Midbrain (tissue), 1 donor: ENCODE data around the gene ADAMTS9.

Experiments used
- DNase-seq: peaks from one replicate; lab custom pipeline; 2025; lab: John Stamatoyannopoulos, UW

ADAMTS9 gene

GRCh38 chr3:64687781-64688604 is at the start of gene ADAMTS9:
ADAMTS9 (minus strand) TSS chr3:64688000; CDS start chr3:64687657, 343 bp downstream.
- peak; percentile 58 for DNase-seq

- no peak for DNase-seq
Measured at GRCh38 chr3:64732576-64732975, 44.8 kb upstream of the ADAMTS9 start.

GRCh38 chr3:64730681-64731080 is 42.9 kb upstream of the ADAMTS9 start:
- no peak for DNase-seq

DNA sequence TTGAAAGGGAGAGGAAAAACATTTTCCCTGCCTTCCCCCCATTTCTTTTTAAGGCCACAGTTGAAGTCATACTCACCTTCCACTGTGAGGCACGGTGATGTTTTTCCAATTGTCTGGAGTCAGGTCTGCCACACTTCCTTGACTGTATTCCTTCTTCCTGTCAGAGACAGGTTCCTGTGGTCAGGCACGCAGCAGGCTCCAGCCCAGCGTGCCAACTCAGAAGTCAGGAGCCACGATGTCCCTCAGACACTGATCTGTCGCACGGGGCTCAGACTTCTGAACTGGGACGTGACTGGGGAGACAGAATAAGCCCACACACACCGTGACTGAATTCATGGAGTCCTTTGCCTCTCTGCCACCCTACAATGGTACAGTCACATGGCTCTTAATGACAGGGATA is 41.2 kb upstream of the ADAMTS9 start:
- DNase-seq: no peak

- no peak for DNase-seq
Measured at GRCh38 chr3:64728428-64728827, 40.6 kb upstream of the ADAMTS9 start.

DNA sequence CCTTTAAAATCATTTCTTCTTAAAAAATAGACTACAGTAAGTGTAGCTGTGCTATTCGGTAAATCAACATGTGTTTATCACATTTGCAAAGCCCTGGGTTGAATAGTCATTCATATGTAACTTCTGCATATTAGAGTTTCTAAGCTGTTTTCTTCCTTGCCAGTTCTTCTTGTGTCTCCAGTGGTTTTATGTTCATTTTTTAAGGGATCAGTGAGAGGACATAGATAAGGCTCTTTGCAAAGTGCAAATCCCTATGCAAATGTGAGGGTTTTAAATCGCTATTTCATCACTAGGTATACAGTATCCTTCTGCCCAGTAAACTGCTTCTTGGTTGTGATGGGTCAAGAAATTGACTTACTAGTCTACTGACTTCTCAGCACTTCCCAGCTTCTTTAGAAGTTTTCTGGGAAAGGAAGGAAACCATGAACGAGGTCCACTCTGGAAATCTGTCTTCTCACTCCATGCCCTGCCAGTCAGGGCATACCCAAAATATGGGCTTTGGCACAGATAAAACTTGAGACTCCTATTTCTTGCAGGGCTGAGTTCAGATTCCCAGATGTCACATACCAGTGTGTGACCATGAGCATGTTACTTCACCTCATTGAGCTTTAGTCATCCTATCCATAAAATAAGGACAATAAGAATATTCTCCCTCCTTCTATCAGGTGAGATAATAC is 38.8 kb upstream of the ADAMTS9 start:
- DNase-seq: no peak

GRCh38 chr3:64718976-64719375 is 31.2 kb upstream of the ADAMTS9 start:
- no peak for DNase-seq

- DNase-seq: no peak
Measured at GRCh38 chr3:64717872-64718613, 30.2 kb upstream of the ADAMTS9 start.

- DNase-seq: no peak
Measured at GRCh38 chr3:64717411-64717810, 29.6 kb upstream of the ADAMTS9 start.

GRCh38 chr3:64716110-64716710 is 28.4 kb upstream of the ADAMTS9 start:
- no peak for DNase-seq

DNA sequence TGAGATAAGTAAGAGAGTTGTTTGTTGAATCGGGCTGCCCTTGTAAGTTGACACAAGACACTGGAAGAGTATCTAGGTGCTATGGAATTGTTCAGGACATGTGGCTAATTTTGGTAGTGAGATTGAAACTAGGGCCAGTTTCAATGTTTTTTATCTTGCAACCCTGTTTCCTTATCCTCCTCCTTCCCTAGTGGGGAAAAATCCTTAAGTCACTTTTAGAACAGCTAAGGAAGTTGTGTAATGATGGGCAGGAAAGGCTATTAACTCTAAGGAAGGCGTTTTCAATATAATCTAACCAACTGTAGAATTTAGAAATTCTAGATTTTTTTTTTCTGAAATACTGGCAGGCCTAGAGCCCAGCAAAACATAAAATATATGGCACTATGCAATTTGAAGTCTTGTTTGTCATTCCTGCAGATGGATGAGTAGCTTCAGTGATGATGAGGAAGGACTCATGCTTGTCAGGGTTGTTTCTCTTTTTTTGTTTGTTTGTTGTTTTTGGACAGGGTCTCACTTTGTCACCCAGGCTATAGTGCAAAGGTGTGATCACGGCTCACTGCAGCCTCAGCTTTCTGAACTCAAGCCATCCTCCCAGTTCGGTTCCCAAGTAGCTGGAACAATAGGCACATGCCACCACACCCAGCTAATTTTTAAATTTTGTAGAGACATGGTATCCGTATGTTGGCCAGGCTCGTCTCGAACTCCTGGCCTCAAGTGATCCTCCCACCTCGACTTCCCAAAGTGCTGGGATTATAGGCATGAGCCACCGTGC is 27.6 kb upstream of the ADAMTS9 start:
- DNase-seq: no peak

DNA sequence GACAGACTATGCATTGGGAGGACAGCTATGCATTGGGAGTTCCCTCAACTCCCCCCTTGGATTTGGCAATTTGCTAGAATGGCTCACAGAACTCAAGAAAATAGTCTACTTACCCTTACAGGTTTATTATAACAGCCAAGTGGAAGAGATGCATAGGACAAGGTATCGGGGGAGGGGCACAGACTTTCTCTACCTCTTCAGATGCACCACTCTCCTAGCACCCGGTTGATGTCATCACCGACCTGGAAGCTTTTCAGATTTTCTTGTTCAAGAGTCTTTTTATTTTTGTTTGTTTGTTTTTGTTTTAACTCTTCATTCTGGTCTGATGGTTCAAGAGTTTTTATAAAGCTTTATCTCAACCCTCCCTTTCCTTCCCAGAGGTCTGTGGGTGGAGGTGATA is 20.7 kb upstream of the ADAMTS9 start:
- DNase-seq: no peak

GRCh38 chr3:64705946-64706345 is 18.1 kb upstream of the ADAMTS9 start:
- DNase-seq: no peak

GRCh38 chr3:64696896-64697295 is 9.1 kb upstream of the ADAMTS9 start:
- no peak for DNase-seq

- DNase-seq: no peak
Measured at GRCh38 chr3:64694114-64694513, 6.3 kb upstream of the ADAMTS9 start.

- DNase-seq: no peak
Measured at GRCh38 chr3:64693031-64693430, 5.2 kb upstream of the ADAMTS9 start.

DNA sequence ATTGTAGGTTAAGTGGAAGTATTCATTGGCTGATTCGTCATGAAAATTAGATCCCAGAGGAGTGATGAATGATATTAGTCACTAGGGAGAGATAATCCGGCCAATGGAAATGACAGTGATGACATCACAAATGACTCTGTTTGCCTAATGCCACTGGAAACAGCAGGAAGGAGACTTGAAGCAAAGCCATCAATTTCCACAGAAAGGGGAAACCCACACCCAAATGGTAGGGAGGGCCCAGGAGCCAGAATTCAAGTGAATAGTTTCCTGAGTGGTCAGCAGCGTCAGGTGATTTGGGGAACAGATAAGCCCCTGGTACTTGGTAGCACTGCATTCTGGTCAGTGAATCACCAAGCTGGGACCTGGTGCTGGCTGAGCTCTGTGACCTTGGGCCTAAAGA is 3.3 kb upstream of the ADAMTS9 start:
- no peak for DNase-seq

- peak; percentile 58 for DNase-seq
Measured at GRCh38 chr3:64687086-64687780, 567 bp downstream of the ADAMTS9 start.

DNA sequence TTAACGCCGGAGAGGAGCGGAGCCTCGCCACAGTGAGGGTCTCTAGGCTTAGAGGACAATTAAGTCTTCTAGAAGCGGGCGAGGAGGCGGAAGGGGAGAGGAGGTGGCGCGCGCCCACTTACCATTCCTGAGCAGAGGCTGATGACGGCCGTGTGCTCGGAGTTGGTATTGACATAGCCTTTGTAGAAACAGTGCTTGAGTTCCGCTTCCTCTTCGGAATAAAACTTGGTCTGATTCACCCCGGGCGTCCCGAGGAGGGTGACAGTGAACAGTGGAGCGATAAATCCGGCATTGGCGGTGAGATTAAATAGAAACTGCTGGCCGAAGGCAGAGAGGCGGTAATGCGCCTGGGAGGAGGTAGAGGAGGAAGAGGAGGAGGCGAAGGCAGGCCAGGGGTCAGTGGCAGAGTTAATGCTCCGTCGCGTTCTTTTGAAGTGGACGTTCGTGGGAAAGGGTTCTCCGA is 1.3 kb downstream of the ADAMTS9 start:
- no peak for DNase-seq

DNA sequence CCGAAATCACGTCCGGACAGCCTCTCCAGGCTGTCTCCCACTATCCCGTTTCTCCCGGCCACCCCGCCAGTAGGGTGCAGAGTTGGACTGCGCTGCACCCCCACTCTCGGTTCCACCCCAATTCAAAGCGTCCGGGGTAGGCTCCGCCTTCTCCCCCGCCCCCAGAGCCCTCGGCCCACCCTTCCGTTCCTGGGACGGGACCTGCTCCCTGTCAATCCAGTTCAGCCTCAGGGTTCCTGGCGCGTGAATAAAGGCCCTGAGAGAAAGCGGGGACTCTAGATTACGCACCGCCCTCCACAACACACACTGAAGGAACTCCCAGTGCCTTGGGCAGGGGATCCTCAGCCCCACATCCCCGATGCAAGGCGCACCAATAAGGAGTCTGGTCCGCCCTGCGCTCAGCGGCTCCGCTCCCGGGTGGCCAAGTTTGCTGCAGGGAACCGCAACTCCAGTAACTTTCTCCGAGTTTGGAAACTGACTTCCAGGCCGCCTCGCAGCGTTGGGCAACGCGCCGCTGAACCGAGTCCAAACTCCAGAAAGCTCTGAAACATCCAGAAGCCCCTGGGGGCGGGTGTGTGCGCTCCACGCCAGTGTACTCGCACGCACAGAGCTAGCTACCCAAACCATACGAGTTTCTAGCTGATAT is 1.9 kb downstream of the ADAMTS9 start:
- peak; percentile 79 for DNase-seq
